Measurements from ENCODE around the gene TRIP11.

The TRIP11 gene

DNA sequence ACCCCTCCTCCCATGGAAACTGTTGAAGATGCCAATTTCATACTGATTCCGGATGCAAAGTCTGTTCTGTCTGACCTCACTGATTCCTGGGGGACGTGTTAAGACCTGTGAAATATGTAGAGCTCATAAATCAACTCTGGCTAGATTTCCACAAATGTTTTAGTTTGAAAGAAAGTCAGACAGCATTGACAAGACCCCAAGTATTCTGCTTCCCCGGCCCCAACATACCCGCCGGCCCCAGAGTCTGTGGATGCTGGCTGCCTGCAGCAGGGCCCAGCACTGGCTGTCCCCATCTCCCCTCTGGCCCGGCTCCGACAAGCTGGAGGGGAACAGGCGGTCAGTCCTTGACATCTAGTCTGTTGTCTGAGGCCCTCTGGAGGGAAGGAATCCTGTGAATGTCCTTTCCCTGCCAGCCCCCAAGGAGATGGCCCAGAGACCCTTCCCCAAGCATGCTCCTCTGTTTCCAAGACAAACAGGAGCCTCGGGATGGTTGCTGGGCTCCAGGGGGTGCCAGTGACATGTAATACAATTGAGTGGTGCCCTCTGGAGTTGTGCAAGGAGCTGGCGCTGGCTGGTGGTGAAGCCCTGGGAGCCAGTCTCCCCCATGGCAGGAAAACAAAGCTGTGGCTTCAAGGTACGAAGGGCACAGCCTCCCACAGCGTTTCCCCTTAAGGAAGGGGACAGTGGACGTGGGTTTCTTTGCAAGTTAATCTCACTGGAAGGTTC is 114.7 kb downstream of the TRIP11 start:
- H3K36me3 ChIP-seq (ENCODE audit: low read depth), result no peaks in the 10 kb centered on the region
- no peak for DNase-seq (ENCODE audit: low spot score)
- peak overlapping the region; percentile 45 for H3K27ac ChIP-seq (ENCODE audit: poor library complexity, severe bottlenecking)

DNA sequence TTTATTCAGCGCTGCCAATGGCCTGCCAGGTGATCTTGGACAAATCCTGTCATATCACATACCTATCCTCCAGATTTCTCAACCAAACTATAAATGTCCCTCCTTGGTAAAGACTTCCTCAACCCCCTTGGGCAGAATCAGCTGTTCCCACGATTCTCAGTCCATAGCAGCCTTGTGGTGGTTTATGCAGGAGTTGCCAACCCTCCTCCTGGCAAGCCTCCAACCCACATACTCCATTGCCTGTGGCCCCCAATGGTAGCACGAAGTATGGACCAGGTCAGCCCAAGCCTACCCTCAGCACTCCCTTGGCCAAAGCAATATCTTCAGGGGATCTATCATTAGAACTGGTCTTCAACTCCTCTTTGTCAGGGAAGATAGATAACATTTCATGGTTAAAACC is 119.3 kb downstream of the TRIP11 start:
- Histone ChIP-seq H3K4me1 (ENCODE audit: insufficient read depth, poor library complexity, severe bottlenecking) (peaks cover 9% of the 10 kb centered on the region), H3K9me3 (ENCODE audit: severe bottlenecking) (no peaks in the 10 kb centered on the region), H3K27ac (ENCODE audit: poor library complexity, severe bottlenecking) (no peak overlapping the region), H3K36me3 (ENCODE audit: low read depth) (no peaks in the 10 kb centered on the region), H3K4me3 (ENCODE audit: severe bottlenecking) (no peak overlapping the region), H3K27me3 (ENCODE audit: insufficient read depth, poor library complexity, severe bottlenecking) (no peaks in the 10 kb centered on the region)
- no peak for TF ChIP-seq CTCF (IDR thresholded peaks at IDR 0.05; ENCODE audit: poor library complexity, severe bottlenecking)
- DNase-seq (ENCODE audit: low spot score) (no peak), ATAC-seq (ENCODE audit: low read depth) (no peak)

More for the DNA sequence above, 114.7 kb downstream of the TRIP11 start:
- no peaks in the 10 kb centered on the region for H3K9me3 ChIP-seq (ENCODE audit: severe bottlenecking)
- no peaks in the 10 kb centered on the region for H3K27me3 ChIP-seq (ENCODE audit: insufficient read depth, poor library complexity, severe bottlenecking)
- TF ChIP-seq CTCF (IDR thresholded peaks at IDR 0.05; ENCODE audit: poor library complexity, severe bottlenecking), result peak; percentile 23
- peak; percentile 78 for ATAC-seq (ENCODE audit: low read depth)
- H3K4me3 ChIP-seq (ENCODE audit: severe bottlenecking), result no peak overlapping the region
- peaks cover 21% of the 10 kb centered on the region for H3K4me1 ChIP-seq (ENCODE audit: insufficient read depth, poor library complexity, severe bottlenecking)

GRCh38 chr14:91919814-91920213 is 120.0 kb downstream of the TRIP11 start:
- TF ChIP-seq CTCF (IDR thresholded peaks at IDR 0.05; ENCODE audit: poor library complexity, severe bottlenecking), result no peak
- Histone ChIP-seq H3K27ac (ENCODE audit: poor library complexity, severe bottlenecking) (no peak overlapping the region), H3K9me3 (ENCODE audit: severe bottlenecking) (no peaks in the 10 kb centered on the region), H3K4me1 (ENCODE audit: insufficient read depth, poor library complexity, severe bottlenecking) (peaks cover 3% of the 10 kb centered on the region), H3K27me3 (ENCODE audit: insufficient read depth, poor library complexity, severe bottlenecking) (no peaks in the 10 kb centered on the region), H3K4me3 (ENCODE audit: severe bottlenecking) (no peak overlapping the region), H3K36me3 (ENCODE audit: low read depth) (no peaks in the 10 kb centered on the region)
- ATAC-seq (ENCODE audit: low read depth), result no peak
- DNase-seq (ENCODE audit: low spot score), result no peak

GRCh38 chr14:91918186-91918883 is 121.5 kb downstream of the TRIP11 start:
- no peak overlapping the region for H3K4me3 ChIP-seq (ENCODE audit: severe bottlenecking)
- no peaks in the 10 kb centered on the region for H3K27me3 ChIP-seq (ENCODE audit: insufficient read depth, poor library complexity, severe bottlenecking)
- H3K9me3 ChIP-seq (ENCODE audit: severe bottlenecking), result no peaks in the 10 kb centered on the region
- ATAC-seq (ENCODE audit: low read depth) (no peak), DNase-seq (ENCODE audit: low spot score) (no peak)
- H3K36me3 ChIP-seq (ENCODE audit: low read depth), result no peaks in the 10 kb centered on the region
- no peaks in the 10 kb centered on the region for H3K4me1 ChIP-seq (ENCODE audit: insufficient read depth, poor library complexity, severe bottlenecking)
- no peak for TF ChIP-seq CTCF (IDR thresholded peaks at IDR 0.05; ENCODE audit: poor library complexity, severe bottlenecking)
- no peak overlapping the region for H3K27ac ChIP-seq (ENCODE audit: poor library complexity, severe bottlenecking)

All from RWPE2 (cell line).